Body of pancreas (tissue), 4 donors: ENCODE measurements around the gene PLCH1.

Experiments used
- POLR2A ChIP-seq, 3 donors: fragments of 450-650 bp; IDR thresholded peaks; one replicate each; pipeline ENCODE4 v1.6.1; 2016; ENCODE audit warnings: antibody characterized with exemption in 3 of 3, mild to moderate bottlenecking in 2 of 3
- TF ChIP-seq, protein P1 (sequence below), 7 experiments: fragments of 450-650 bp in 4 of 7; fragments of 200-600 bp in 3 of 7; sonication (generic) in 3 of 7; IDR thresholded peaks; one replicate each; pipeline ENCODE4 v1.5.1; 2016 to 2019; ENCODE audit warnings: antibody characterized with exemption in 7 of 7

DNA sequence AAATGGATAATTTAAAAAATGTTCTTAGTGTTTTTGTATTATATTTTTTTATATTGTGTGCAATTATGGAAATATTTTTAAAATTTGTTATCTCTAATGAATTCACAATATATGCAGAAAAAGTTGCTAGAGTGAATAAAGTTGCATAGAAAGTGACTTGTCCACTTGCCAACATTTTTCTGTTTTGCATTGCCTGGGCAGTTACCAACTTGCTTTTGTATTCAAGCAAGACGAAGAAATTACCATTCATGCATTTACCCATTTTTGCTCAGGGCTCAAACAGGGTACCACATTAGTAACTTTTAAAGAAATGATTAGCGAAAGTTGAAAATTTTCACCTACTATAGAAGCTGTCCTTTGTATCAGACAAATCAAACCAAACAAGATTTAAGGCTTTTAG lies 298.5 kb downstream of the PLCH1 start:
- TF ChIP-seq, protein P1, sequence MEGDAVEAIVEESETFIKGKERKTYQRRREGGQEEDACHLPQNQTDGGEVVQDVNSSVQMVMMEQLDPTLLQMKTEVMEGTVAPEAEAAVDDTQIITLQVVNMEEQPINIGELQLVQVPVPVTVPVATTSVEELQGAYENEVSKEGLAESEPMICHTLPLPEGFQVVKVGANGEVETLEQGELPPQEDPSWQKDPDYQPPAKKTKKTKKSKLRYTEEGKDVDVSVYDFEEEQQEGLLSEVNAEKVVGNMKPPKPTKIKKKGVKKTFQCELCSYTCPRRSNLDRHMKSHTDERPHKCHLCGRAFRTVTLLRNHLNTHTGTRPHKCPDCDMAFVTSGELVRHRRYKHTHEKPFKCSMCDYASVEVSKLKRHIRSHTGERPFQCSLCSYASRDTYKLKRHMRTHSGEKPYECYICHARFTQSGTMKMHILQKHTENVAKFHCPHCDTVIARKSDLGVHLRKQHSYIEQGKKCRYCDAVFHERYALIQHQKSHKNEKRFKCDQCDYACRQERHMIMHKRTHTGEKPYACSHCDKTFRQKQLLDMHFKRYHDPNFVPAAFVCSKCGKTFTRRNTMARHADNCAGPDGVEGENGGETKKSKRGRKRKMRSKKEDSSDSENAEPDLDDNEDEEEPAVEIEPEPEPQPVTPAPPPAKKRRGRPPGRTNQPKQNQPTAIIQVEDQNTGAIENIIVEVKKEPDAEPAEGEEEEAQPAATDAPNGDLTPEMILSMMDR (IDR thresholded peaks at IDR 0.05) = no peak
- TF ChIP-seq POLR2A (IDR thresholded peaks at IDR 0.05) = no peak
